OCI-LY7 (cell line): ENCODE data around the gene SDF4. TPM values are rescaled to one million over a fixed set of nuclear protein-coding genes. Genes with fewer than 3 reads are reported as not detected.

Source experiments
- BruUV-seq: library from RNA; stranded (reverse); fragments of 400-500 nt; replicated peaks from 2 replicates; lab custom pipeline; 2021; lab: Mats Ljungman, UMichigan
- CTCF ChIA-PET: fragments of 300-600 bp; sonication (Branson Sonifier 250); formaldehyde crosslinking; loops from one replicate; lab custom pipeline; 2022; ENCODE audit warnings: antibody characterized with exemption; ENCODE audit not compliant: unreplicated experiment; lab: Charles Lee
- POLR2A ChIA-PET: fragments of 300-600 bp; sonication (Branson Sonifier 250); formaldehyde crosslinking; loops from one replicate; lab custom pipeline; 2022; ENCODE audit warnings: antibody characterized with exemption; lab: Charles Lee
- DNase-seq: peaks from one replicate; pipeline ENCODE4 v3.0.0-alpha.2; 2015; ENCODE audit warnings: low spot score
- H2AFZ ChIP-seq: fragments of 200-600 bp; sonication (generic), shearing (Covaris generic); 2 replicates; pipeline ENCODE4 v1.6.1; 2014; ENCODE audit warnings: mild to moderate bottlenecking, antibody characterized with exemption, low read length, moderate library complexity
- H3K27ac ChIP-seq: fragments of 200-600 bp; sonication (generic); 2 replicates; pipeline ENCODE4 v1.5.1; 2014; ENCODE audit warnings: mixed run types, low read depth, mild to moderate bottlenecking, moderate library complexity, low read length, inconsistent platforms; ENCODE audit not compliant: poor library complexity, severe bottlenecking
- H3K36me3 ChIP-seq: fragments of 200-600 bp; sonication (generic); 2 replicates; pipeline ENCODE4 v1.6.1; 2014; ENCODE audit warnings: mild to moderate bottlenecking, antibody characterized with exemption, low read length, moderate library complexity, mixed read lengths; ENCODE audit not compliant: insufficient read depth
- H3K4me1 ChIP-seq: fragments of 200-600 bp; sonication (generic); 2 replicates; pipeline ENCODE4 v1.5.1; 2014; ENCODE audit warnings: mild to moderate bottlenecking, low read length; ENCODE audit not compliant: insufficient read depth, poor library complexity, severe bottlenecking
- H3K4me2 ChIP-seq: fragments of 200-600 bp; sonication (generic); 2 replicates; pipeline ENCODE4 v1.6.1; 2014; ENCODE audit warnings: mild to moderate bottlenecking, low read length
- H3K4me3 ChIP-seq: fragments of 200-600 bp; sonication (generic); 2 replicates; pipeline ENCODE4 v1.5.1; 2014; ENCODE audit warnings: mild to moderate bottlenecking, low read depth, low read length; ENCODE audit not compliant: poor library complexity, severe bottlenecking
- H3K79me2 ChIP-seq: fragments of 200-600 bp; sonication (generic); 2 replicates; pipeline ENCODE4 v1.6.1; 2016; ENCODE audit warnings: low read depth, mild to moderate bottlenecking, low read length, moderate library complexity, mixed read lengths; ENCODE audit not compliant: insufficient read depth
- H3K9me2 ChIP-seq: fragments of 200-600 bp; sonication (generic); 2 replicates; pipeline ENCODE4 v1.6.1; 2016; ENCODE audit warnings: mild to moderate bottlenecking, low read length, mixed read lengths; ENCODE audit not compliant: insufficient read depth
- H3K9me3 ChIP-seq: fragments of 200-600 bp; sonication (generic); 2 replicates; pipeline ENCODE4 v1.6.1; 2014; ENCODE audit warnings: mild to moderate bottlenecking, mixed run types, low read length, mixed read lengths
- H4K20me1 ChIP-seq: fragments of 200-600 bp; sonication (generic); 2 replicates; pipeline ENCODE4 v1.6.1; 2014; ENCODE audit warnings: mild to moderate bottlenecking, antibody characterized with exemption, low read length, moderate library complexity, mixed read lengths; ENCODE audit not compliant: insufficient read depth
- CTCF ChIP-seq: fragments of 200-600 bp; sonication (generic); conservative IDR thresholded peaks from 2 replicates; pipeline ENCODE4 v1.5.1; 2014; ENCODE audit warnings: mild to moderate bottlenecking, antibody characterized with exemption, low read length, moderate library complexity, mixed read lengths
- EZH2phosphoT487 ChIP-seq: fragments of 200-600 bp; sonication (generic); IDR thresholded peaks from 2 replicates; pipeline ENCODE4 v1.6.1; 2018; ENCODE audit warnings: low read depth, borderline replicate concordance, mild to moderate bottlenecking, mixed run types, antibody characterized with exemption, low read length, moderate library complexity, mixed read lengths
- intact Hi-C: fragments of 100-400 bp; cut with micrococcal nuclease; formaldehyde crosslinking; loops from one replicate; pipeline ENCODE4 v1.10.0; 2022; ENCODE audit not compliant: unreplicated experiment
- total RNA-seq, 2 experiments: library from RNA; depleted of rRNA in 1 of 2; stranded (reverse); fragments of >200 nt in 1 of 2; shearing (Covaris generic) in 1 of 2; gene quantifications; 2 replicates each; pipeline ENCODE4 v1.2.3, GENCODE V29; 2014 to 2022

The SDF4 gene
- total RNA-seq, 2 experiments from 2014 or later: 47.7 to 85.7 TPM

- POLR2A ChIA-PET: interaction anchor here (0.7 kb wide), 1 partner anchor 117 kb away, joined by 3 read pairs; no protein-coding TSS in a partner anchor
- H3K4me2 ChIP-seq: no peak overlapping the region
Measured at GRCh38 chr1:1236945-1237873, 5.4 kb upstream of the SDF4 start.

DNA sequence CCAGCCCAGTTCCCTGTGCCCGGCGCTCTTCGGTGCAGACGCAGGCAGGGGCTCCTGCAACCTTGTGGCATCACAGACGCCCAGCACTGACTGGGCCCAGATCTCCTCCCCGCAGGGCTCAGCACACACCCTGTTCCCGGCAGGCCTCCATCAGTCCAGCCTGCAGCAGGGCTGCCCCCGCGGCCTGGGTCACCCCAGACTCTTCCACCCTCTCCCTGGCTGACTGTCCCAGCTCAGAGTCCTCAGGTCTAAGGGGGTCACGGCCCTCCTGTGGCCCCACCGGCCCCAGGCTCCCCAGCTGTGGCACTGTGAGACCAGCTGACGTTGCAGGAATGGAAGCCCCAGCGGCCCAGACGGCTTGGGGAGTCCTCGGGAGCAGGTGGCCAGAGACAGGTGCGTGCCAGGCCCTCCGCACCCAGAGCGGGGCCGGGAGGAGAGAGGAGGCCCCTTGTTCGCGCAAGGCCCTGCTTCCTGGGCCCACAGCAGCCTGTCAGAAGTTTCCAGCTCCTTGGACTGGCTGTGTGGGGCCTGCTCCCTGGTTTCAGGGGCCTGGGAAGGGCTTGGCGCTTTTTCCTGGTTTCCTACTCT lies 4.5 kb upstream of the SDF4 start:
- intact Hi-C loops: loop anchor here (10.0 kb wide), 1 partner anchor 201 kb away; no protein-coding TSS in a partner anchor
- TF ChIP-seq CTCF: no peak
- TF ChIP-seq EZH2phosphoT487: no peak
- H3K9me3 ChIP-seq: no peaks in the 10 kb centered on the region
- no peaks in the 10 kb centered on the region for H3K36me3 ChIP-seq
- H3K4me1 ChIP-seq: peaks cover 15% of the 10 kb centered on the region
- H3K4me2 ChIP-seq: no peak overlapping the region
- no peak overlapping the region for H3K4me3 ChIP-seq
- no TSS peak for BruUV-seq
- H3K27ac ChIP-seq: no peak overlapping the region
- H2AFZ ChIP-seq: no peak overlapping the region
- ChIA-PET POLR2A (no interaction called here), CTCF (no interaction called here)
- peaks cover 25% of the 10 kb centered on the region for H3K79me2 ChIP-seq
- no peaks in the 10 kb centered on the region for H4K20me1 ChIP-seq
- no peak for DNase-seq
- H3K9me2 ChIP-seq: no peaks in the 10 kb centered on the region

More at GRCh38 chr1:1236945-1237873, 5.4 kb upstream of the SDF4 start:
- Histone ChIP-seq H3K36me3 (no peaks in the 10 kb centered on the region), H3K79me2 (peaks cover 23% of the 10 kb centered on the region), H3K4me1 (peaks cover 15% of the 10 kb centered on the region), H4K20me1 (no peaks in the 10 kb centered on the region), H3K9me2 (no peaks in the 10 kb centered on the region), H2AFZ (no peak overlapping the region), H3K4me3 (no peak overlapping the region), H3K27ac (no peak overlapping the region), H3K9me3 (no peaks in the 10 kb centered on the region)
- CTCF ChIA-PET: no interaction called here
- DNase-seq: no peak
- no peak for TF ChIP-seq CTCF
- TF ChIP-seq EZH2phosphoT487: no peak
- intact Hi-C loops: loop anchor here (10.0 kb wide), 1 partner anchor 202 kb away; no protein-coding TSS in a partner anchor
- no TSS peak for BruUV-seq
